Measurements from ENCODE around the gene SV2B.

The SV2B gene

DNA sequence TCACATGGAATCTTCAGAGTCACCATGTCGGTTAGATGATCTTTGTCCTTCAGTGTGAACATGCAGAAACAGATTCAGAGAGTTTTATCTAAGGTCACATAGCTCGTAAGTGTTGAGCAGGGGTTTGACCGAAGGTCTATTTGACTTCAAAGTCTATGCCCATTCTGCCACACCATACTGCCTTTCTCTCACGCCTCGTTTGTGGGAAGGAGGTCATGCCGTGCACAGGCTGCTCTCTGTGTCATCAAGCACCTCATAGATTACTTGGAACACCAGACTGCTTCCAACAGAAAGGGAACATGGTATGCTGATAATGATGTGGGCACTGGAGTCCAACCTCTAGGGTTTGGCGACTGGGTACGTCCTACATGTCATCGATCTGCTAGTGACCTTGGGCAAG is 128.8 kb downstream of the SV2B start:
- H3K4me1 ChIP-seq (ENCODE audit: control insufficient read depth, insufficient read depth, low read length, poor library complexity, severe bottlenecking): no peaks in the 10 kb centered on the region
- no peak overlapping the region for H3K4me3 ChIP-seq (ENCODE audit: extremely low read depth, insufficient read depth, low read length, poor library complexity, severe bottlenecking)
- no peaks in the 10 kb centered on the region for H3K9me3 ChIP-seq (ENCODE audit: control insufficient read depth, low read length)
- WGBS, 2 experiments (ENCODE audit: insufficient coverage in 2 of 2): 95 to 96% methylated on average over 6 to 9 of the region's 9 CpGs
- no peak overlapping the region for H3K27ac ChIP-seq (ENCODE audit: low read depth, low read length, severe bottlenecking)
- no peaks in the 10 kb centered on the region for H3K36me3 ChIP-seq (ENCODE audit: control insufficient read depth, insufficient read depth, low read length)

- no peak overlapping the region for H3K27ac ChIP-seq (ENCODE audit: low read depth, low read length, severe bottlenecking)
- H3K4me3 ChIP-seq (ENCODE audit: extremely low read depth, insufficient read depth, low read length, poor library complexity, severe bottlenecking): no peak overlapping the region
- 91 to 93% methylated on average over 5 of the region's 6 CpGs for WGBS, 2 experiments (ENCODE audit: insufficient coverage in 2 of 2)
- no peaks in the 10 kb centered on the region for H3K9me3 ChIP-seq (ENCODE audit: control insufficient read depth, low read length)
- H3K4me1 ChIP-seq (ENCODE audit: control insufficient read depth, insufficient read depth, low read length, poor library complexity, severe bottlenecking): no peaks in the 10 kb centered on the region
- no peaks in the 10 kb centered on the region for H3K36me3 ChIP-seq (ENCODE audit: control insufficient read depth, insufficient read depth, low read length)
Measured at GRCh38 chr15:91231703-91232102, 131.6 kb downstream of the SV2B start.

- Histone ChIP-seq H3K4me3 (ENCODE audit: extremely low read depth, insufficient read depth, low read length, poor library complexity, severe bottlenecking) (no peak overlapping the region), H3K9me3 (ENCODE audit: control insufficient read depth, low read length) (no peaks in the 10 kb centered on the region), H3K4me1 (ENCODE audit: control insufficient read depth, insufficient read depth, low read length, poor library complexity, severe bottlenecking) (no peaks in the 10 kb centered on the region), H3K36me3 (ENCODE audit: control insufficient read depth, insufficient read depth, low read length) (no peaks in the 10 kb centered on the region), H3K27ac (ENCODE audit: low read depth, low read length, severe bottlenecking) (no peak overlapping the region)
- WGBS, 2 experiments (ENCODE audit: insufficient coverage in 2 of 2): 50 to 94% methylated on average over 1 to 2 of the region's 2 CpGs
Measured at GRCh38 chr15:91234759-91235158, 134.7 kb downstream of the SV2B start.

- no peaks in the 10 kb centered on the region for H3K36me3 ChIP-seq (ENCODE audit: control insufficient read depth, insufficient read depth, low read length)
- 80 to 95% methylated on average over 1 to 2 of the region's 3 CpGs for WGBS, 2 experiments (ENCODE audit: insufficient coverage in 2 of 2)
- no peaks in the 10 kb centered on the region for H3K9me3 ChIP-seq (ENCODE audit: control insufficient read depth, low read length)
- H3K27ac ChIP-seq (ENCODE audit: low read depth, low read length, severe bottlenecking): no peak overlapping the region
- H3K4me1 ChIP-seq (ENCODE audit: control insufficient read depth, insufficient read depth, low read length, poor library complexity, severe bottlenecking): no peaks in the 10 kb centered on the region
- H3K4me3 ChIP-seq (ENCODE audit: extremely low read depth, insufficient read depth, low read length, poor library complexity, severe bottlenecking): no peak overlapping the region
Measured at GRCh38 chr15:91235376-91235775, 135.3 kb downstream of the SV2B start.

- Histone ChIP-seq H3K36me3 (ENCODE audit: control insufficient read depth, insufficient read depth, low read length) (no peaks in the 10 kb centered on the region), H3K4me3 (ENCODE audit: extremely low read depth, insufficient read depth, low read length, poor library complexity, severe bottlenecking) (no peak overlapping the region), H3K27ac (ENCODE audit: low read depth, low read length, severe bottlenecking) (no peak overlapping the region), H3K9me3 (ENCODE audit: control insufficient read depth, low read length) (no peaks in the 10 kb centered on the region), H3K4me1 (ENCODE audit: control insufficient read depth, insufficient read depth, low read length, poor library complexity, severe bottlenecking) (no peaks in the 10 kb centered on the region)
- 86 to 98% methylated on average over 5 of the region's 5 CpGs for WGBS, 2 experiments (ENCODE audit: insufficient coverage in 2 of 2)
Measured at GRCh38 chr15:91237445-91237844, 137.4 kb downstream of the SV2B start.

- no peaks in the 10 kb centered on the region for H3K9me3 ChIP-seq (ENCODE audit: control insufficient read depth, low read length)
- WGBS, 2 experiments (ENCODE audit: insufficient coverage in 2 of 2): 78 to 81% methylated on average over 7 to 9 of the region's 10 CpGs
- H3K27ac ChIP-seq (ENCODE audit: low read depth, low read length, severe bottlenecking): no peak overlapping the region
Measured at GRCh38 chr15:91238644-91239425, 138.8 kb downstream of the SV2B start.

DNA sequence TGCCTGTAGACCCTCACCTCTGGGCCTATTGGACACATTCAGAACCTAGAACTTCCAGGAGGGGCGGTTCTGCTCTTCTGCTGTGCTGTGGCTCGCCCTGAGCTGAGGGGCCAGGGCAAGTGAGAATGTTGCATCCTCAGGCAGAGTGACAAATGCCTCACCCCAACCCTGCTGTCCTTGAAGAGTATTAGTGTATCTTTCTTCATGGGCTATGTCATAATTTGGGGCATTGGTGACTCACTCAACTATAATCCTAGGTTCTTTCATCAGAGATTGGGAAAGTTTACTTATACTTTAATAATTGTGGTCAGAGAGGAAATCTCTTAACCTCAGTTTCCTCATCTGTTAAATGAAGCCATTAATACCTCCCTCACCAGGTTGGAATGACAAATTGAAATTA is 143.8 kb downstream of the SV2B start:
- 53% methylated on average over 2 of the region's 2 CpGs; no CpG with 5 or more reads in 1 of the 2 experiments for WGBS, 2 experiments (ENCODE audit: insufficient coverage in 2 of 2)
- Histone ChIP-seq H3K27ac (ENCODE audit: low read depth, low read length, severe bottlenecking) (no peak overlapping the region), H3K9me3 (ENCODE audit: control insufficient read depth, low read length) (no peaks in the 10 kb centered on the region), H3K4me1 (ENCODE audit: control insufficient read depth, insufficient read depth, low read length, poor library complexity, severe bottlenecking) (no peaks in the 10 kb centered on the region), H3K36me3 (ENCODE audit: control insufficient read depth, insufficient read depth, low read length) (no peaks in the 10 kb centered on the region), H3K4me3 (ENCODE audit: extremely low read depth, insufficient read depth, low read length, poor library complexity, severe bottlenecking) (no peak overlapping the region)

More at GRCh38 chr15:91238644-91239425, 138.8 kb downstream of the SV2B start:
- Histone ChIP-seq H3K4me3 (ENCODE audit: extremely low read depth, insufficient read depth, low read length, poor library complexity, severe bottlenecking) (no peak overlapping the region), H3K4me1 (ENCODE audit: control insufficient read depth, insufficient read depth, low read length, poor library complexity, severe bottlenecking) (no peaks in the 10 kb centered on the region), H3K36me3 (ENCODE audit: control insufficient read depth, insufficient read depth, low read length) (no peaks in the 10 kb centered on the region)

- Histone ChIP-seq H3K36me3 (ENCODE audit: control insufficient read depth, insufficient read depth, low read length) (no peaks in the 10 kb centered on the region), H3K4me1 (ENCODE audit: control insufficient read depth, insufficient read depth, low read length, poor library complexity, severe bottlenecking) (no peaks in the 10 kb centered on the region), H3K4me3 (ENCODE audit: extremely low read depth, insufficient read depth, low read length, poor library complexity, severe bottlenecking) (no peak overlapping the region), H3K27ac (ENCODE audit: low read depth, low read length, severe bottlenecking) (no peak overlapping the region), H3K9me3 (ENCODE audit: control insufficient read depth, low read length) (no peaks in the 10 kb centered on the region)
- 86 to 93% methylated on average over 1 to 2 of the region's 4 CpGs for WGBS, 2 experiments (ENCODE audit: insufficient coverage in 2 of 2)
Measured at GRCh38 chr15:91244919-91245318, 144.9 kb downstream of the SV2B start.

- 49% methylated on average over 2 of the region's 2 CpGs; no CpG with 5 or more reads in 1 of the 2 experiments for WGBS, 2 experiments (ENCODE audit: insufficient coverage in 2 of 2)
- Histone ChIP-seq H3K27ac (ENCODE audit: low read depth, low read length, severe bottlenecking) (no peak overlapping the region), H3K36me3 (ENCODE audit: control insufficient read depth, insufficient read depth, low read length) (no peaks in the 10 kb centered on the region), H3K9me3 (ENCODE audit: control insufficient read depth, low read length) (no peaks in the 10 kb centered on the region), H3K4me3 (ENCODE audit: extremely low read depth, insufficient read depth, low read length, poor library complexity, severe bottlenecking) (no peak overlapping the region), H3K4me1 (ENCODE audit: control insufficient read depth, insufficient read depth, low read length, poor library complexity, severe bottlenecking) (no peaks in the 10 kb centered on the region)
Measured at GRCh38 chr15:91246998-91247397, 146.9 kb downstream of the SV2B start.

DNA sequence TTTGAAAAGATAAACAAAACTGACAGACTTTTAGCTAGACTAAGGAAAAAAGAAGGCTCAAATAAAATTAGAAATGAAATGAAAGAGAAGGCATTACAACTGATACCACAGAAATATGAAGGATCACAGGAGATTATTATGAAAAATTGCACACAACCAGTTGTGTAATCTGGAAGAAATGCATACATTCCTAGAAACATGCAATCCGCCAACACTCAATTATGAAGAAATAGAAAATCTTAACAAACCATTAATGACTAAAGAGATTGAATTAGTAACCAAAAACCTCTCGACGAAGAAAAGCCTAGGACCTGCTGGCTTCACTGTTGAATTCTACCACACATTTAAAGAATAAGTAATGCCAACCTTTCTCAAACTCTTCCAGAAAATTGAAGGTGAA is 149.5 kb downstream of the SV2B start:
- no peaks in the 10 kb centered on the region for H3K4me1 ChIP-seq (ENCODE audit: control insufficient read depth, insufficient read depth, low read length, poor library complexity, severe bottlenecking)
- H3K4me3 ChIP-seq (ENCODE audit: extremely low read depth, insufficient read depth, low read length, poor library complexity, severe bottlenecking): no peak overlapping the region
- H3K36me3 ChIP-seq (ENCODE audit: control insufficient read depth, insufficient read depth, low read length): no peaks in the 10 kb centered on the region
- no CpG with 5 or more reads among the region's 3 CpGs for WGBS, 2 experiments (ENCODE audit: insufficient coverage in 2 of 2)
- no peaks in the 10 kb centered on the region for H3K9me3 ChIP-seq (ENCODE audit: control insufficient read depth, low read length)
- H3K27ac ChIP-seq (ENCODE audit: low read depth, low read length, severe bottlenecking): no peak overlapping the region

- no peaks in the 10 kb centered on the region for H3K4me1 ChIP-seq (ENCODE audit: control insufficient read depth, insufficient read depth, low read length, poor library complexity, severe bottlenecking)
- no peaks in the 10 kb centered on the region for H3K9me3 ChIP-seq (ENCODE audit: control insufficient read depth, low read length)
- no peak overlapping the region for H3K27ac ChIP-seq (ENCODE audit: low read depth, low read length, severe bottlenecking)
- WGBS, 2 experiments (ENCODE audit: insufficient coverage in 2 of 2): 93 to 98% methylated on average over 5 to 7 of the region's 7 CpGs
- H3K36me3 ChIP-seq (ENCODE audit: control insufficient read depth, insufficient read depth, low read length): no peaks in the 10 kb centered on the region
- no peak overlapping the region for H3K4me3 ChIP-seq (ENCODE audit: extremely low read depth, insufficient read depth, low read length, poor library complexity, severe bottlenecking)
Measured at GRCh38 chr15:91252322-91252721, 152.3 kb downstream of the SV2B start.
